SK-N-MC (cell line): Measurements from ENCODE around the gene ADGRB2.

ENCODE experiments used
- DNase-seq: peaks from one replicate; pipeline ENCODE4 v3.0.0-alpha.2; 2011; ENCODE audit warnings: low read depth, low spot score
- H3K27ac ChIP-seq: fragments of 200-600 bp; sonication (generic); 2 replicates; pipeline ENCODE4 v1.5.1; 2016; ENCODE audit warnings: mixed run types
- H3K36me3 ChIP-seq: fragments of 200-600 bp; sonication (generic); 2 replicates; pipeline ENCODE4 v1.6.1; 2017; ENCODE audit warnings: antibody characterized with exemption, low read length, mixed read lengths; ENCODE audit not compliant: insufficient read depth
- H3K4me3 ChIP-seq: fragments of 200-600 bp; sonication (generic); 2 replicates; pipeline ENCODE4 v1.5.1; 2016
- H3K9ac ChIP-seq: fragments of 200-600 bp; sonication (generic); 2 replicates; pipeline ENCODE4 v1.8.0; 2017; ENCODE audit warnings: mixed run types, mixed read lengths; ENCODE audit not compliant: insufficient read length
- H3K9me3 ChIP-seq: fragments of 200-600 bp; sonication (generic); 2 replicates; pipeline ENCODE4 v1.6.1; 2017; ENCODE audit warnings: low read depth, mild to moderate bottlenecking, antibody characterized with exemption, low read length, moderate library complexity, mixed read lengths
- EZH2 ChIP-seq: fragments of 200-600 bp; sonication (generic); IDR thresholded peaks from one replicate; pipeline ENCODE4 v1.6.1; 2017; ENCODE audit warnings: antibody characterized with exemption
- FOXP2 ChIP-seq: optimal IDR thresholded peaks from 2 replicates; pipeline ENCODE3; 2011; ENCODE audit warnings: mild to moderate bottlenecking, moderate library complexity; ENCODE audit not compliant: insufficient read depth; ENCODE audit errors: extremely low read length, control extremely low read depth
- POLR2AphosphoS5 ChIP-seq: IDR thresholded peaks from 2 replicates; pipeline ENCODE4 v1.6.1; 2012; ENCODE audit warnings: mild to moderate bottlenecking, low read depth, low read length, borderline replicate concordance

Gene ADGRB2

GRCh38 chr1:31764312-31765040 lies at the start of gene ADGRB2:
TSS of gene ADGRB2 (minus strand) at chr1:31764340. CDS start at chr1:31757221, 7,119 bp downstream.
- Histone ChIP-seq H3K27ac (no peak within 1 kb of the TSS), H3K4me3 (peak within 1 kb of the TSS; percentile 81), H3K9me3 (no peaks in the 10 kb centered on the region), H3K36me3 (no peaks in the 10 kb centered on the region), H3K9ac (peak within 1 kb of the TSS; percentile 67)
- TF ChIP-seq FOXP2 (no peak), EZH2 (no peak), POLR2AphosphoS5 (no peak)
- DNase-seq: no peak

GRCh38 chr1:31812158-31812829 lies 48.2 kb upstream of the ADGRB2 start:
- TF ChIP-seq POLR2AphosphoS5: no peak
- no peak overlapping the region for H3K27ac ChIP-seq
- no peak overlapping the region for H3K4me3 ChIP-seq
- no peak overlapping the region for H3K9ac ChIP-seq
- no peaks in the 10 kb centered on the region for H3K36me3 ChIP-seq
- H3K9me3 ChIP-seq: no peaks in the 10 kb centered on the region
- no peak for DNase-seq

GRCh38 chr1:31811605-31812004 lies 47.5 kb upstream of the ADGRB2 start:
- H3K4me3 ChIP-seq: no peak overlapping the region
- H3K36me3 ChIP-seq: no peaks in the 10 kb centered on the region
- no peak for DNase-seq
- no peak overlapping the region for H3K9ac ChIP-seq
- H3K27ac ChIP-seq: no peak overlapping the region
- H3K9me3 ChIP-seq: no peaks in the 10 kb centered on the region
- TF ChIP-seq POLR2AphosphoS5: no peak
- TF ChIP-seq EZH2: no peak
- TF ChIP-seq FOXP2: no peak

- no peak overlapping the region for H3K9ac ChIP-seq
Observed at GRCh38 chr1:31809698-31810097, 45.6 kb upstream of the ADGRB2 start.

GRCh38 chr1:31807273-31808048 lies 43.3 kb upstream of the ADGRB2 start:
- H3K4me3 ChIP-seq: no peak overlapping the region
- no peak for DNase-seq
- H3K36me3 ChIP-seq: no peaks in the 10 kb centered on the region
- H3K27ac ChIP-seq: no peak overlapping the region
- H3K9ac ChIP-seq: no peak overlapping the region
- H3K9me3 ChIP-seq: no peaks in the 10 kb centered on the region
- TF ChIP-seq POLR2AphosphoS5 (no peak), EZH2 (no peak), FOXP2 (no peak)

More at GRCh38 chr1:31809698-31810097, 45.6 kb upstream of the ADGRB2 start:
- TF ChIP-seq EZH2: no peak
- TF ChIP-seq FOXP2: no peak
- no peak for TF ChIP-seq POLR2AphosphoS5
- no peaks in the 10 kb centered on the region for H3K9me3 ChIP-seq
- no peaks in the 10 kb centered on the region for H3K36me3 ChIP-seq
- H3K4me3 ChIP-seq: no peak overlapping the region
- no peak overlapping the region for H3K27ac ChIP-seq
- DNase-seq: no peak

GRCh38 chr1:31805318-31805717 lies 41.2 kb upstream of the ADGRB2 start:
- no peak overlapping the region for H3K27ac ChIP-seq
- TF ChIP-seq EZH2 (no peak), FOXP2 (no peak), POLR2AphosphoS5 (no peak)
- H3K4me3 ChIP-seq: no peak overlapping the region
- no peak for DNase-seq
- H3K9me3 ChIP-seq: no peaks in the 10 kb centered on the region
- no peak overlapping the region for H3K9ac ChIP-seq
- H3K36me3 ChIP-seq: no peaks in the 10 kb centered on the region

- no peak for DNase-seq
- TF ChIP-seq POLR2AphosphoS5 (no peak), FOXP2 (no peak), EZH2 (no peak)
Observed at GRCh38 chr1:31804098-31804497, 40.0 kb upstream of the ADGRB2 start.

GRCh38 chr1:31803610-31804009 lies 39.5 kb upstream of the ADGRB2 start:
- TF ChIP-seq EZH2: no peak
- no peak for TF ChIP-seq POLR2AphosphoS5
- no peak for TF ChIP-seq FOXP2
- Histone ChIP-seq H3K9ac (no peak overlapping the region), H3K36me3 (no peaks in the 10 kb centered on the region), H3K4me3 (no peak overlapping the region), H3K27ac (peak overlapping the region; percentile 58; the same call in 1 of the 2 replicates), H3K9me3 (no peaks in the 10 kb centered on the region)
- DNase-seq: no peak

More at GRCh38 chr1:31804098-31804497, 40.0 kb upstream of the ADGRB2 start:
- no peak overlapping the region for H3K9ac ChIP-seq
- H3K27ac ChIP-seq: peak overlapping the region; percentile 58; the same call in 1 of the 2 replicates
- H3K36me3 ChIP-seq: no peaks in the 10 kb centered on the region
- H3K9me3 ChIP-seq: no peaks in the 10 kb centered on the region
- no peak overlapping the region for H3K4me3 ChIP-seq
